GM18907 (cell line): ENCODE data around the gene BOLA1.
"Not testable (repeated sequence)": the region's sequence is repeated elsewhere in the genome, so short reads cannot be mapped to it uniquely, and the experiment has no call there.

Experiments used
- ATAC-seq: cut with Tn5 transposase; IDR thresholded peaks from one replicate; pipeline ENCODE4 v1.9.1; 2021; ENCODE audit warnings: mild to moderate bottlenecking, moderate library complexity; ENCODE audit not compliant: unreplicated experiment

BOLA1 gene

DNA sequence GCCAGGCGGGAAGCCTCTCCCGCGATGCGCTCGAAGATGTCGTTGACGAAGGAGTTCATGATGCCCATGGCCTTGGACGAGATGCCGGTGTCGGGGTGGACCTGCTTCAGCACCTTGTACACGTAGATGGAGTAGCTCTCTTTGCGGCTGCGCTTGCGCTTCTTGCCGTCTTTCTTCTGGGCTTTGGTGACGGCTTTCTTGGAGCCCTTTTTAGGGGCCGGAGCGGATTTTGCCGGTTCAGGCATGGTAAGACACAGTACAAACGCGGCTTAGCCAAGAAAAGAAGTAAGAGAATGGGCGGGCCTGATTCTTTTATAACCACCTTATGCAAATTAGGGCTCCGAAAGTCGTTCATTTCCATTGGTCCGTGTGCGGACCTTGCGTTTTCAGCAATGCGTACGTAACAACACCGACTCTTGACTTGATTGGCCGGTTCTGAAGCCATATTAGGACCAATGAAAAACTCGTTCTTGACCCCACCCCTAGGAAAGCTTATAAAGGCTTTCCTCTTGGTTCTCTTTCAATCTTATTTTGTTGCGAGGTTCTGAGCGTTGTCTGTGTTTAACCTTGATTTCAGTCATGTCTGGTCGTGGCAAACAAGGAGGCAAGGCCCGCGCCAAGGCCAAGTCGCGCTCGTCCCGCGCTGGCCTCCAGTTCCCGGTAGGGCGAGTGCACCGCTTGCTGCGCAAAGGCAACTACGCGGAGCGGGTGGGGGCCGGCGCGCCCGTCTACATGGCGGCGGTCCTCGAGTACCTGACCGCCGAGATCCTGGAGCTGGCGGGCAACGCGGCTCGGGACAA lies 12.8 kb upstream of the BOLA1 start:
- ATAC-seq, result peak; percentile 69

- not testable (repeated sequence) for ATAC-seq
These were observed 12.2 kb upstream of the BOLA1 start for GRCh38 chr1:149887196-149887455.

DNA sequence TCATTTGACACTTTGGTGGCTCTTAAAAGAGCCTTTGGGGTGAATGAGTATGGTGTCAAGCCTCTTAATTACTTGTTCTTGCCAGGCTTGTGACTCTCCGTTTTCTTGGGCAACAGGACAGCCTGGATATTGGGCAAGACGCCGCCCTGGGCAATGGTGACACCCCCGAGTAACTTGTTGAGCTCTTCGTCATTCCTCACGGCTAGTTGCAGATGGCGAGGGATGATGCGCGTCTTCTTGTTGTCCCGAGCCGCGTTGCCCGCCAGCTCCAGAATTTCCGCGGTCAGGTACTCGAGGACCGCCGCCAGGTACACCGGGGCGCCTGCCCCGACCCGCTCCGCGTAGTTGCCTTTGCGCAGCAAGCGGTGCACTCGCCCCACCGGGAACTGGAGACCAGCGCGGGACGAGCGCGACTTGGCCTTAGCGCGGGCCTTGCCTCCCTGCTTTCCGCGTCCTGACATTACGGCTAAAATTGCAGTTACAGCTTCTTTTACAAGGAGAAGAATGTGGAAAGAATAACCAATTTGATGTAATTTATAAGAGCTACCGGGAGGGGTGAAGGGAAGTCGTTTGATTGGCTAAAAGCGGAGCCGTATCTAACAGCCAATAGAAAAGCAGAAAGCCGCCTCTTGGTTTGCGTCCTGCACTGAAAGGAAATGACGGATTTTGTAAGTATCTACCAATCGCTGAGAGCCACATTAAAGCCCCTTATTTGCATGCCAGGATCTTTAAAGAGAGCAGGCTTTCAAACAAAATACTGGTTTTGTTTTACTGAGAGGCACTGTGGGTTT lies 11.7 kb upstream of the BOLA1 start:
- peak; percentile 55 for ATAC-seq

DNA sequence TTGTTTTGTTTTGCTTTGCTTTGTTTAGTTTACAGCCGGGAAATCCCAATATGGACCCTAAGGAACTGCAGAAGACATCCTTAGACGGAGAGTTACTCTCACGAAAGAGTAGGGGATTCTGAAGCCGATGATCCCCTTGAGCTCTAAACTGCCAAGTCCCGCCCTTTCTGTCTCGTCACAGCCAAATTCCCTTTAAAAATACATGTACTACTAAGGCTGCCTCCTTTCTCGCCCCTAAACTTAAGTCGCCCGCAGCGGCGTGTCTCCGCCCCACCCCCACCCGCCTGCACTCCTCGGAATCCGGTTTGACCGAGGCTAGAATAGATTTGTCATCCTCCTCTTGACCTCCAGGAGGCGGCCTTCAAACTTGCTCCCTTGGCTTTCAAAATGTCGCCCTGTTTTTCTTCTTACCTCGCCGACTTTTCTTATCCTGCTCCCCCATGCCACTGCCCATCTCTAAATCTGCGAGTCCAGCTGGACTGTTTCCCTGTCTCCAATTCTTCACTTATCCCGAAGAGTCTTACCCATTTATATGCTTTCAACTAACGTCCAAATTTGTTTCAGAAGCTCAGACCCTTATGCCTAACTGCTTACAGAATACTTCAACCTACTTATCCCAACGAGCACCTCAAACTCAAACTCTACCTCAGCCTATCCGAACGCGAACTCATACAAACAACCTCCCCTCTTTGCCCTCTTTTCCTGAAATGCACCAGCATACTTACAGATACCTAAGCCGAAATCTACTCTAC lies 10.9 kb upstream of the BOLA1 start:
- no peak for ATAC-seq

GRCh38 chr1:149888999-149889289 lies 10.4 kb upstream of the BOLA1 start:
- ATAC-seq, result no peak

- no peak for ATAC-seq
These were observed 2.8 kb upstream of the BOLA1 start for GRCh38 chr1:149896575-149896974.

DNA sequence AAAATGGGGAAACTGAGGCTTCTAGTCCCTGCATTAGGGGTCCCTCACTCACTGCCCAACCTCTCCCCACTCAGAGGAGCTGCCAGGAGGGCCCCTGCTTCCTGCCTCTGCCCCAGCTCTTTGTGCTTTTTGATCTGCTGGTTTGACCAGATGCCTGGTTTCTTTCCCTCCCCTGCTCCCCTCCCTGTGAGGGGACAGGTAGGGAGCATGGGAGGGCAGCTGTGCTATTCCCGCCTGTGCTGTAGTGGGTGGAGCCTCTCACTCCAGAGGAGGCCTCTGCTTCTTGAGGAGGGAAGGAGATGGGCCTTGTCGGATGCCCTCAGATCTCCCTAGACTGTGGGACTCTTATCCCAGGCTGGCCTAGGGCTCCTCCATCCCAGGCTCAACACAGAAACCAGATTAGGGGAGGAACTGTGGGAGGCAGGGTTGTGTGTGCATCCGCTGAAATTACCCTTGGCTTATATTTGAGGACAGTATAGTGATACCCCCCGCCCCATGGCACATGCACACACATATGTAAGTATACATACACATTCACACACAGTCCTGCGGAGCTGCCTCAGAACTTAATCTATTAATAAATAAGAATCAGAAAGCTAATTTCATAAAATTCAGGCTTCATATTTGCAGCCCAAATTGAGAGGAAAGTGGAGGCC lies 4.6 kb downstream of the BOLA1 start:
- ATAC-seq, result no peak

DNA sequence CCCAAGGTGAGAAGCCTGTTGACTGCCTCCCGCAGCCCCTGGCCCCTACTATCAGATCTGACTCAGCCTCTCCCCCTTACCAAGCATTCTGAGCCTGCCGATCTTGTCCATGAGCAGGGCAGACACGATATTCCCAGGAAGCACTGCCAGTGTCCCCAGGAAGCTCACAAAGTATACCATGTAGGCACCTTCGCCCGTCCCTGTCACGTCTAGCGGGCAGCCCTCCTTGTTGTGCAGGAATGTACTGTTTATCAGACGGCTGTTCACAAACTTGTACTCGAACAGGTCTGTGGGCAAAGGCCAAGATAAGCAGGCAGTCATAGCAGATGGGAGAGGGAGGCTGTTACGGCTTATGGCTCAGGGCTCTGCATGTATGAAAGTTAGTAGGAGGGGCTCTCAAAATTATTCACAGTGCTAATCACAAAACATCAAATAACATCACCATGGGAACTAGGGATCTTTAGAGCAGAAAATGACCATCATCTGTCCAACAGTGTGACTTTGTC lies 7.3 kb downstream of the BOLA1 start:
- no peak for ATAC-seq

DNA sequence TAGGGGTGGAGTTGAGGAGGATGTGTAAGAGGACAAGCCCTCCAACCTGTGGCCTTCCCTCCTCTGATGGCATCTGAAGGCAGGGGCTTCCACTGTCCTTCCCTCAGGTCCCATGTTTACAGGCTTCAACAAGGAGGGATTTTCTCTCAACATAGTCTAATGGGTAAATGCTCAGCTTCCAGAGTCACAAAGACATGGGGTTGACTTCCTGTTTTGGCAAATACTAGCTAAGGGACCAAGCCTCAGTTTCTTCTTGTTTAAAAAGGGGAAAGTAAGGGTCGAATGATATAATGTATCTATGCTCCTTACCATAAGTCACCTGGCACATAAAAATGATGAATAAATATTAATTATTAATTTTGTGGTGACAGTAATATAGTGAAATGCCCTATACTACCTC lies 15.2 kb downstream of the BOLA1 start:
- ATAC-seq, result no peak

GRCh38 chr1:149915429-149916192 lies 16.2 kb downstream of the BOLA1 start:
- ATAC-seq, result no peak

DNA sequence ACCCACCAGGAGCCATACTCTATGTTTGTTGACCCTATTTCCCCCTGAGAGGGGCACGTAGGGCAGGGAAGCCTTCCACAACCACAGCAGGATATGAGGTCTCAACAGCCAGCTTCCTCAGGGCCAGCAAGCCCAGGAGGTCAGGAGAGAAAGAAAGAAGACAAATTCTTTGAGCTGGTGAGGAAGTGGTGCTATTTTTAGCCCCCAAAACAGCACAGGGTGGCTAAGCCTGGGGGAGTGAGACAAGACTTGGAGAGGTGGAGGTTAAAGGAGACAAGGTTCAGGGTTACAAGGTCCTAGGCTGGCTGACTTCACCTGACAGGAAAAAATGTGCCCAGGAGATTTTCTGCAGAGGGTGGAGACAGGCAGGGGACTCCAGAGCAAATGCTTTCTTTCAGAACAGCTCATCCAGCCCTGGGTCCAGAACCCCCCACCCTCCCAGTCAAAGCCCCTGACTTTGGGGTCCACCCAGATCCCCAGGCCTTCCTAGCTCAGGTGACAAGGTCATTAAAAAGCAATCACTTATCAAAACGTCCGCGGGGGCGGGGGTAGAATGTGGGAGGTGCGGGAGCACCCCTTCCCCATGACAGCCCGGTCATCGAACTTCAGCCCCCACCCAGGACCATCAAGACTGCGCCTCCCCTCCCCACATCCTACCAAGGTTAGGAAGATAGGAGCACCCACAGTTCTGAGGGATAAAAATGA lies 17.0 kb downstream of the BOLA1 start:
- no peak for ATAC-seq

GRCh38 chr1:149916898-149917252 lies 17.5 kb downstream of the BOLA1 start:
- no peak for ATAC-seq

- no peak for ATAC-seq
These were observed 18.3 kb downstream of the BOLA1 start, which contains the start of gene SV2A for GRCh38 chr1:149917571-149918144. Gene SV2A (minus strand): TSS chr1:149917844. CDS start chr1:149913840, 4,004 bp downstream.

DNA sequence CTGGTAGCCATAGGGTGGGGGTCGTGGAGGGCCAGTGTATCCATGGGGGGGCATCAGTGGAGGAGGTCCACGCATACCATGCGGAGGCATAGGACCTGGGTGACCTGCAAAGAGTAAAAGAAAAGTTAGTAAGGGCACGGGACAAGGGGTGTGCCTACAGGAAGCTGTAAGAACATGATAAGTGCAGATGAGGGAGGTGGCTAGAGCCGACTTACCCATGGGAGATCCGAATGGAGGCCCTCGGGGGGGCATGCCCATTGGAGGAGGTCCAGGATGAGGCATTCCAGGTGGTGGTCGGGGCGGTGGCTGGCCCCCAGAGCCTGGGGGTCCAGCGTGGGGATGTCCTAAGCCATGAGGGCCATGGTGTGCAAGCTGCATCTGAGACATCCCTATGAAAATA lies 24.3 kb downstream of the BOLA1 start:
- ATAC-seq, result no peak

- no peak for ATAC-seq
These were observed 26.0 kb downstream of the BOLA1 start for GRCh38 chr1:149925345-149925744.

- no peak for ATAC-seq
These were observed 26.4 kb downstream of the BOLA1 start for GRCh38 chr1:149925751-149926150.

GRCh38 chr1:149926296-149926695 lies 26.9 kb downstream of the BOLA1 start:
- no peak for ATAC-seq

DNA sequence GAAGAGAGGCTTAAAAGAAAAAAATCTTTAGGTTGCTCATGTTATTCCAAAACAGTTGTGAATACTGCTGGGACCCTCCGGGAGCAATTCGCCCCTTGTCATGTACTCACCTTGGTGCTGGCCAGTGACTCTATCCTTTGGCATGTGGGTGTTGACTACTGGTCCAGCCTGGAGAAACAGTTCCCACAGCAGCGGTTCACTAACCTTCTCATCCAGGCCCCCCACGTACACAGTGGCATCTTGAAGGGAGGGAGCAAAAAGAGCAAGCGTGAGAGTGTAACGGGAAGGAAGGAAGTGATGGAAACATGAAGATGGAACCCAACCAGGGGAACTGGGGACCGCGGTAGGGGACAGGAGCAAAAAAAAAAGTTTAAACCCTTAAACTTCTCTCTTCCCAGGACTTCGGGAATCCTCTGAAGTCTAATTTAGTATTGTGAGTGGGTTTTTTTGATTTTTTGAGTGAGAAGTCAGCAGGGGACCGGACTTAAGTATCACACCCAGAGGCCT lies 27.7 kb downstream of the BOLA1 start:
- no peak for ATAC-seq
